GM21360 (cell line): ENCODE results near the gene RNF224.

Experiments used
- ATAC-seq: cut with Tn5 transposase; IDR thresholded peaks from one replicate; pipeline ENCODE4 v1.9.1; 2021; ENCODE audit warnings: mild to moderate bottlenecking, moderate library complexity; ENCODE audit not compliant: unreplicated experiment

RNF224 gene

DNA sequence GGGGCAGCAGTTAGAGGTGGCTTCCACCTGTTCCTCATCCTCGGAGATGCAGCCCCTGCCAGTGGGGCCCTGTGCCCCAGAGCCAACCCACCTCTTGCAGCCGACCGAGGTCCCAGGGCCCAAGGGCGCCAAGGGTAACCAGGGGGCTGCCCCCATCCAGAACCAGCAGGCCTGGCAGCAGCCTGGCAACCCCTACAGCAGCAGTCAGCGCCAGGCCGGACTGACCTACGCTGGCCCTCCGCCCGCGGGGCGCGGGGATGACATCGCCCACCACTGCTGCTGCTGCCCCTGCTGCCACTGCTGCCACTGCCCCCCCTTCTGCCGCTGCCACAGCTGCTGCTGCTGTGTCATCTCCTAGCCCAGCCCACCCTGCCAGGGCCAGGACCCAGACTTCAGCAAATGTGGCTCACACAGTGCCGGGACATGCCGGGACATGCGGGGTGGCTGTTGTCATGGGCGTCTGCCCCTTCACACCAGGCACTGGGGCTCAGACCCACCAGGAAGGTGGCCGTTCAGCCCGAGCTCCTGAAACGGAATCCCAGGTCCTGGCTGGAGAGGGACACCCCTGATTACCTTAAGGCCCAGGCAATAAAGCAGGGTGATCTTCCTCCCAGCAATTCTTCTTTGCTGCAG, 1.5 kb upstream of the RNF224 start:
- no peak for ATAC-seq

- no peak for ATAC-seq
Measured at GRCh38 chr9:137226338-137227053, 806 bp upstream of the RNF224 start.

GRCh38 chr9:137227853-137228505, 677 bp downstream of the RNF224 start:
- no peak for ATAC-seq

GRCh38 chr9:137228506-137228967, 1.2 kb downstream of the RNF224 start:
- ATAC-seq, result no peak

DNA sequence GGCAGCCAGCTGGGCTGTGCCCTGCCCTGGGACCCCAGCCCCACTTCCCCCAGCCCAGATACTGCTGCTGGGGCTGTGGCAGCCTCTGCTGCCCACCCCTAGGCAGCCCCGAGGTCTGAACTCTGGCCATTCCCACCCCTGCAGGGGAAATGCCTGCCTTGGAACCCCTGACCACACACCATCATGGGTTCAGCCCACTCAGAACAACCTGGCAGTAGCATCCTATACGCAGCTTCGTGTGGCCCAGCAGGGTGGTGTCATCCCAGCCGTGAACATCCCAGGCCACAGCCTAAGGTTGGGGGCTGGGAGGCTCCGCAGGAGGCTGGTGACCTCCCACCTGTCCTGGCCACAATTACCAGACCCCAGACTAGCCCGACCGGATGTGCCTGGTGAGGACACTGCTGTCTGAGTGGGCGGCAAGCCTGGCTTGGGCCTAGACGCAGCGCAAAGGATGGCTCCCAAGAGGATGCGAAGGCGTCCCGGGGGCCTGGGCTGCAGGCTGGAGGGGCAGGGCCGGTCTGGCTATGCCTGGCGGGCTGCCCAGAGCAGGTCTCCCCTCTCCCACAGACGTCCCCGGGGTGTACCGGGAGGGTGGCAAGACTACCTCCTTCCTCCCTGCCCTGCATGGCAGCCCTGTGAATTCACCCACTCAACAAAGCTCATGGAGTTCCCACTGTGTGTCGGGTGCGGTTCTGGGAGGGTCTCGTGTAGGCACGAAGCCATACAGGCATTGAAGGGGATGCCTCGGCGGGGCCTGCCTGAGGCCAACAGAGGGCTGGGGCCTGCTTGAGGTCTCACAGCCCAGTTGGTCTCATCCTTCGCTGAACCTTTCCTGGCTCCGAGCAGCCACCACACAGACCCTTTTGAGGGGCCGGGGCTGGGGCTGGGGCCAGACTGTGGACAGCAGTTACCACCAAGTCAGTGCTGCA, 1.9 kb downstream of the RNF224 start:
- no peak for ATAC-seq

DNA sequence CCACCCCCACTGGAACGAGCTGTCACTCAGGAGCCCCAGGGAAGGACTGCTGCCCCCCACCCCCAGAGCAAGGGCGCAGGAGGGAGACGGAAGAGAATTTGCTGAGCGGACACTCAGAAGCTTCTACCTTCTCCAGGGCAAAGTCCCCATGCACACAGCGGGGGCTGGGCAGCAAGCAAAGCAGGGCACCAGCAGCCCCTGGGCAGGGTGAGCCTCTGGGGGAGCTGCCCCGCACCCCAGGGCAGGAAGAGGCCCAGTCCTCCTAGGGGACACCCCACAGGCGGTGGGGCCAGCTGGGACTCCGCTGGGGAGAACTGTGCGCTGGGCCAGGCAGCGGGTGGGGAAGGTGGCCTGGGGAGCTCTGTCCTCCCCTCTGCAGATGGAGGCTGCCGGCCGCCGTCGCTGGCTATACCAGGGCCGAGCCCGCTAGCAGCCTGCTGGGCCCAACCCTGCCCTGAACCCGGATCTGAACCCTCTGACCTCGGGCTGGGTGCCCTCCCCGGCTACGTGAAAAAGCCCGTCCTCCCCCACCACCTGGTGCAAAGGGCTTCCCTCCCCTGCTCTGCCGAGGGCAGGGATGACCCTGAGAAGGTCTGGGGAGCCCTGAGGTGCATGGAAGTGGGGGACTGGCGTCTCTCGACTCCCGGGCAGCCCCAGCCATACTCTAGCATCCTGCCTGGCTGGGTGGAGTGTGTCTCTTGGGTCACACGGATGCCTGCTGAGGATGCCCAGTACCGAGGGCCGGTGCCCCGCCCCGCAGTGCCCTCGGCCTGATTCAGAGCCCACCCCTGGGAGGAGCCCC, 2.8 kb downstream of the RNF224 start:
- ATAC-seq, result no peak

- no peak for ATAC-seq
Measured at GRCh38 chr9:137230705-137231371, 3.5 kb downstream of the RNF224 start, which contains the start of gene SLC34A3. Gene SLC34A3, plus strand, starts transcription at chr9:137230901. Its CDS starts 802 bp downstream, at chr9:137231703.

GRCh38 chr9:137231372-137232039, 4.2 kb downstream of the RNF224 start:
- ATAC-seq, result no peak

DNA sequence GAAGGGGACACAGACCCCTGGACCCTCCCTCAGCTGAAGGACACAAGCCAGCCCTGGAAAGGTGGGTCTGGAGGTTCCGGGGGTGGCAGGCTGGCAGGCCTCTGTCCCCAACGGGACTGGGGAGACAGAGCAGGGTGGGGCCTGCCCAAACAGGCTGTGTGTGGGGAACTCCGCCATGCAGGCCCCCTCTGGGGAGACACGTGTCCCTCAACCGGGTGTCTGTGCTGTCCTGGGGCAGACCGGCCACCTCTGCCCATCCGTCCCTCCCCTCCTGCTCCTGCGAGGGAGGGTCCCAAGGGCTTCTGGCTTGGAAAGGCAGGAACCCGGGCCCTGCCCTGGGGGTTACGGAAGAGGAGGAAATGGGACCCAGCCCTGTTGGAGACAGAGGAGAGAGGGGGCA, 4.8 kb downstream of the RNF224 start:
- ATAC-seq, result no peak

DNA sequence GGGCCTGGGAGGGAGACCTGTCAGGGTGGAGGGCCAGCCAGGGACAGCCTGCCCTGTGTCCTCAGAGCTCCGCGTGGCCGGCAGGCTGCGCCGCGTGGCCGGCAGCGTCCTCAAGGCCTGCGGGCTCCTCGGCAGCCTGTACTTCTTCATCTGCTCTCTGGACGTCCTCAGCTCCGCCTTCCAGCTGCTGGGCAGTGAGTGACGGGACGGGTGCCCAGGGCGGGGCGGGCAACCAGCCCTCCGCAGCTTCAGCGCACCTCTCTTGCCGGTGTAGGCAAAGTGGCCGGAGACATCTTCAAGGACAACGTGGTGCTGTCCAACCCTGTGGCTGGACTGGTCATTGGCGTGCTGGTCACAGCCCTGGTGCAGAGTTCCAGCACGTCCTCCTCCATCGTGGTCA, 5.2 kb downstream of the RNF224 start:
- ATAC-seq, result no peak

- no peak for ATAC-seq
Measured at GRCh38 chr9:137233143-137233980, 6.1 kb downstream of the RNF224 start.

- no peak for ATAC-seq
Measured at GRCh38 chr9:137234055-137234697, 6.9 kb downstream of the RNF224 start.

GRCh38 chr9:137234758-137235423, 7.6 kb downstream of the RNF224 start:
- ATAC-seq, result no peak

DNA sequence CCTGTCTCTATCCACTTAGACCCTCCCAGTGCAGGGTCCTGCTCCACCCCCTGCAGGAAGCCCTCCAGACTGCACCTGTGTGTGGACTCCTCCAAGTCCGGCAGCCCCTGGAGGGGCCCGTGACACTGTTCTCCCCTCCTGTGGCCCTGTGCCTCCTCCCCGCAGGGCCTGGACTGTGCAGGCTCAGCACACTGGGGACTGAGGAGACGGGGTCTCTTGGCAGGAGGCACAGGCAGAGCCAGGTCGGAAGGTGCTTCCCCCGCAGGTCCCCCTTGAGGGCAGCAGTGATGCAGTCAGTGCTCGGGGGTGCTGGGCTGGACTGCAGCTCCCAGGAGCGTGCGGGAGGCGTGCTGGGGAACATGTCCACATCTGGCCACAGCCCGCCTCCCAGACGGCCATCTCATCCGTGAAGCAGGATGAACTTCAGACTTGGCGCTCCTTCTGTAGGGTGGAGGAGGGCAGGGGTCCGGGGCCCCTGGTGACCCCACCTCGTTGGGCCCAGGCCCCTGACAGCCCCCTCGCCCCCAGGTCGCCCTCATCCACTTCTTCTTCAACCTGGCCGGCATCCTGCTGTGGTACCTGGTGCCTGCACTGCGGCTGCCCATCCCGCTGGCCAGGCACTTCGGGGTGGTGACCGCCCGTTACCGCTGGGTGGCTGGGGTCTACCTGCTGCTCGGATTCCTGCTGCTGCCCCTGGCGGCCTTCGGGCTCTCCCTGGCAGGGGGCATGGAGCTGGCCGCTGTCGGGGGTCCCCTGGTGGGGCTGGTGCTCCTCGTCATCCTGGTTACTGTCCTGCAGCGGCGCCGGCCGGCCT, 8.3 kb downstream of the RNF224 start:
- no peak for ATAC-seq

- ATAC-seq, result no peak
Measured at GRCh38 chr9:137236238-137236935, 9.1 kb downstream of the RNF224 start.
